Activated CD4-positive, alpha-beta memory T cell treated with anti-CD3 and anti-CD28 coated beads, Interleukin-2, amount 10 ng/mL, durations not matched to agents 7 days and 5 days (primary cell): ENCODE measurements around the gene MAP7D3. TPM values are rescaled to one million over a fixed set of nuclear protein-coding genes. Genes with fewer than 3 reads are reported as not detected.

ENCODE experiments used
- CTCF ChIA-PET: fragments of 350-600 bp; sonication (Branson Sonifier 250); formaldehyde crosslinking; loops from one replicate; lab custom pipeline; 2021; ENCODE audit warnings: antibody characterized with exemption, inconsistent platforms; lab: Charles Lee
- POLR2A ChIA-PET: fragments of 350-600 bp; sonication (Branson Sonifier 250); formaldehyde crosslinking; loops from one replicate; lab custom pipeline; 2021; ENCODE audit warnings: antibody characterized with exemption; lab: Charles Lee
- DNase-seq: peaks from one replicate; pipeline ENCODE4 v3.0.0-alpha.2; 2020
- H3K27ac Mint-ChIP-seq: one replicate; pipeline ENCODE4 v1.8.0; 2021; ENCODE audit warnings: mild to moderate bottlenecking, mixed read lengths
- H3K27me3 Mint-ChIP-seq: one replicate; pipeline ENCODE4 v1.8.0; 2021; ENCODE audit warnings: mixed read lengths
- H3K36me3 Mint-ChIP-seq: one replicate; pipeline ENCODE4 v1.8.0; 2021; ENCODE audit warnings: low read depth, mixed read lengths
- H3K4me1 Mint-ChIP-seq: one replicate; pipeline ENCODE4 v1.8.0; 2021; ENCODE audit warnings: mixed read lengths
- H3K4me3 Mint-ChIP-seq: one replicate; pipeline ENCODE4 v1.8.0; 2021; ENCODE audit warnings: mild to moderate bottlenecking, mixed read lengths
- H3K9me3 Mint-ChIP-seq: one replicate; pipeline ENCODE4 v1.8.0; 2021; ENCODE audit warnings: mixed read lengths
- total RNA-seq, 2 experiments: library from RNA; stranded (reverse); gene quantifications; one replicate each; pipeline ENCODE4 v1.2.3, GENCODE V29; 2021

MAP7D3 gene
- total RNA-seq, 2 experiments from 2014 or later: 14.5 to 14.8 TPM

GRCh38 chrX:136268051-136269048 is 17.1 kb upstream of the MAP7D3 start:
- Mint-ChIP-seq H3K9me3 (no peaks in the 10 kb centered on the region), H3K27me3 (no peaks in the 10 kb centered on the region), H3K4me1 (peaks cover 7% of the 10 kb centered on the region), H3K27ac (no peak overlapping the region), H3K36me3 (no peaks in the 10 kb centered on the region), H3K4me3 (no peak overlapping the region)
- peak; percentile 51 for DNase-seq
- CTCF ChIA-PET: interaction anchor here (0.7 to 3.2 kb wide), 12 partner anchors 11 to 657 kb away, joined by 3 to 26 read pairs (median 4); no protein-coding TSS in a partner anchor
- POLR2A ChIA-PET: no interaction called here

GRCh38 chrX:136266828-136267227 is 15.6 kb upstream of the MAP7D3 start:
- Mint-ChIP-seq H3K36me3 (no peaks in the 10 kb centered on the region), H3K27ac (no peak overlapping the region), H3K4me3 (no peak overlapping the region), H3K27me3 (no peaks in the 10 kb centered on the region), H3K9me3 (no peaks in the 10 kb centered on the region), H3K4me1 (peaks cover 2% of the 10 kb centered on the region)
- POLR2A ChIA-PET: no interaction called here
- DNase-seq: no peak
- CTCF ChIA-PET: interaction anchor here (1.2 to 3.2 kb wide), 2 partner anchors 17 to 104 kb away, joined by 3 to 16 read pairs; no protein-coding TSS in a partner anchor

- H3K36me3 Mint-ChIP-seq: no peaks in the 10 kb centered on the region
- no peak for DNase-seq
- ChIA-PET CTCF (no interaction called here), POLR2A (no interaction called here)
- H3K9me3 Mint-ChIP-seq: no peaks in the 10 kb centered on the region
- no peak overlapping the region for H3K4me3 Mint-ChIP-seq
- no peak overlapping the region for H3K27ac Mint-ChIP-seq
- H3K27me3 Mint-ChIP-seq: no peaks in the 10 kb centered on the region
- H3K4me1 Mint-ChIP-seq: peaks cover 22% of the 10 kb centered on the region
Observed at GRCh38 chrX:136262812-136263315, 11.7 kb upstream of the MAP7D3 start.

- CTCF ChIA-PET: no interaction called here
- H3K4me1 Mint-ChIP-seq: peaks cover 22% of the 10 kb centered on the region
- POLR2A ChIA-PET: no interaction called here
- no peaks in the 10 kb centered on the region for H3K27me3 Mint-ChIP-seq
- H3K36me3 Mint-ChIP-seq: no peaks in the 10 kb centered on the region
- no peak overlapping the region for H3K4me3 Mint-ChIP-seq
- H3K27ac Mint-ChIP-seq: no peak overlapping the region
- DNase-seq: no peak
- H3K9me3 Mint-ChIP-seq: no peaks in the 10 kb centered on the region
Observed at GRCh38 chrX:136262243-136262642, 11.0 kb upstream of the MAP7D3 start.

GRCh38 chrX:136261321-136261720 is 10.1 kb upstream of the MAP7D3 start:
- Mint-ChIP-seq H3K27ac (no peak overlapping the region), H3K27me3 (no peaks in the 10 kb centered on the region), H3K9me3 (no peaks in the 10 kb centered on the region), H3K4me1 (peaks cover 22% of the 10 kb centered on the region), H3K4me3 (no peak overlapping the region), H3K36me3 (no peaks in the 10 kb centered on the region)
- DNase-seq: no peak
- POLR2A ChIA-PET: no interaction called here
- CTCF ChIA-PET: interaction anchor here (1.0 kb wide), 1 partner anchor 8 kb away, joined by 3 read pairs; no protein-coding TSS in a partner anchor

GRCh38 chrX:136260776-136261175 is 9.6 kb upstream of the MAP7D3 start:
- Mint-ChIP-seq H3K27ac (no peak overlapping the region), H3K4me3 (no peak overlapping the region), H3K27me3 (no peaks in the 10 kb centered on the region), H3K4me1 (peaks cover 22% of the 10 kb centered on the region), H3K9me3 (no peaks in the 10 kb centered on the region), H3K36me3 (no peaks in the 10 kb centered on the region)
- ChIA-PET CTCF (interaction anchor here (1.0 kb wide), 1 partner anchor 9 kb away, joined by 3 read pairs; no protein-coding TSS in a partner anchor), POLR2A (no interaction called here)
- DNase-seq: no peak

- Mint-ChIP-seq H3K27me3 (no peaks in the 10 kb centered on the region), H3K4me3 (no peak overlapping the region), H3K9me3 (no peaks in the 10 kb centered on the region), H3K27ac (peak overlapping the region; percentile 62), H3K36me3 (no peaks in the 10 kb centered on the region), H3K4me1 (peaks cover 22% of the 10 kb centered on the region)
- ChIA-PET CTCF (no interaction called here), POLR2A (no interaction called here)
- peak; percentile 25 for DNase-seq
Observed at GRCh38 chrX:136259543-136259942, 8.3 kb upstream of the MAP7D3 start.

GRCh38 chrX:136258951-136259350 is 7.8 kb upstream of the MAP7D3 start:
- Mint-ChIP-seq H3K27ac (no peak overlapping the region), H3K27me3 (no peaks in the 10 kb centered on the region), H3K4me3 (no peak overlapping the region), H3K9me3 (no peaks in the 10 kb centered on the region), H3K36me3 (no peaks in the 10 kb centered on the region), H3K4me1 (peaks cover 22% of the 10 kb centered on the region)
- ChIA-PET CTCF (no interaction called here), POLR2A (no interaction called here)
- no peak for DNase-seq

GRCh38 chrX:136256026-136256425 is 4.8 kb upstream of the MAP7D3 start:
- Mint-ChIP-seq H3K36me3 (no peaks in the 10 kb centered on the region), H3K4me1 (peaks cover 25% of the 10 kb centered on the region), H3K9me3 (no peaks in the 10 kb centered on the region), H3K4me3 (no peak overlapping the region), H3K27me3 (no peaks in the 10 kb centered on the region), H3K27ac (no peak overlapping the region)
- CTCF ChIA-PET: interaction anchor here (0.9 kb wide), 1 partner anchor 12 kb away, joined by 4 read pairs; no protein-coding TSS in a partner anchor
- POLR2A ChIA-PET: no interaction called here
- no peak for DNase-seq

GRCh38 chrX:136255541-136255940 is 4.3 kb upstream of the MAP7D3 start:
- ChIA-PET POLR2A (no interaction called here), CTCF (interaction anchor here (0.9 kb wide), 1 partner anchor 13 kb away, joined by 4 read pairs; no protein-coding TSS in a partner anchor)
- Mint-ChIP-seq H3K9me3 (no peaks in the 10 kb centered on the region), H3K27ac (no peak overlapping the region), H3K27me3 (no peaks in the 10 kb centered on the region), H3K4me1 (peaks cover 21% of the 10 kb centered on the region), H3K4me3 (no peak overlapping the region), H3K36me3 (no peaks in the 10 kb centered on the region)
- no peak for DNase-seq

- Mint-ChIP-seq H3K4me3 (peak overlapping the region; percentile 78), H3K9me3 (no peaks in the 10 kb centered on the region), H3K27ac (peak overlapping the region; percentile 54), H3K27me3 (no peaks in the 10 kb centered on the region), H3K4me1 (peaks cover 18% of the 10 kb centered on the region), H3K36me3 (no peaks in the 10 kb centered on the region)
- POLR2A ChIA-PET: interaction anchor here (1.0 kb wide), 1 partner anchor 120 kb away, joined by 3 read pairs; no protein-coding TSS in a partner anchor
- CTCF ChIA-PET: interaction anchor here (1.0 kb wide), 1 partner anchor 16 kb away, joined by 3 read pairs; no protein-coding TSS in a partner anchor
- DNase-seq: peak; percentile 38
Observed at GRCh38 chrX:136250191-136251040, 784 bp downstream of the MAP7D3 start.

GRCh38 chrX:136246201-136246600 is 5.0 kb downstream of the MAP7D3 start:
- Mint-ChIP-seq H3K27me3 (no peaks in the 10 kb centered on the region), H3K4me3 (no peak overlapping the region), H3K36me3 (peaks cover 28% of the 10 kb centered on the region), H3K4me1 (peaks cover 14% of the 10 kb centered on the region), H3K27ac (no peak overlapping the region), H3K9me3 (no peaks in the 10 kb centered on the region)
- ChIA-PET CTCF (no interaction called here), POLR2A (interaction anchor here (0.6 kb wide), 1 partner anchor 224 kb away, joined by 3 read pairs; no protein-coding TSS in a partner anchor)
- DNase-seq: no peak
